ENCODE measurements around the gene KIAA0319L.
"Not testable (repeated sequence)": the region's sequence is repeated elsewhere in the genome, so short reads cannot be mapped to it uniquely, and the experiment has no call there.

The KIAA0319L gene

GRCh38 chr1:35581621-35582020 is 24.4 kb upstream of the KIAA0319L start:
- not testable (repeated sequence) for DNase-seq (ENCODE audit: low spot score)

DNA sequence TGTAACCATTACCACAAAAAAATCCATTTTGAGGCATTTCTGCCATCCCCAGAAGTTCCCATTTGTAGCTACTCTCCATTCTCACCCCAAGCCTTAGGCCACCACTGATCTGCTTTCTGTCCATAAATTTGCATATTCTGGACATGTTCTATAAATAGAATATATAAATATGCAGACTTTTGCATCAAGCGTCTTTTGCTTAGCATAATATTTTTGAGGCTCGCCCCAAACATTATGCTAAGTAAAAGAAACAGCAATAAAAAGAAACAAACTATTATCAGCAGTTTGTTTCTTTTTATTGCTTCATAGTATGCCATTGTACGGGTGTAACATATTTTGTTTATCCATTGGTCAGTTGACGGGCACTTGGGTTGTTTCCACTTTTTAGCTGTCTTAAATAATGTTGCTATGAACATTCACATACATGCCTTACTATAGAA is 23.8 kb upstream of the KIAA0319L start:
- DNase-seq (ENCODE audit: low spot score) = no peak

GRCh38 chr1:35577071-35577998 is 20.1 kb upstream of the KIAA0319L start:
- DNase-seq (ENCODE audit: low spot score) = no peak

DNA sequence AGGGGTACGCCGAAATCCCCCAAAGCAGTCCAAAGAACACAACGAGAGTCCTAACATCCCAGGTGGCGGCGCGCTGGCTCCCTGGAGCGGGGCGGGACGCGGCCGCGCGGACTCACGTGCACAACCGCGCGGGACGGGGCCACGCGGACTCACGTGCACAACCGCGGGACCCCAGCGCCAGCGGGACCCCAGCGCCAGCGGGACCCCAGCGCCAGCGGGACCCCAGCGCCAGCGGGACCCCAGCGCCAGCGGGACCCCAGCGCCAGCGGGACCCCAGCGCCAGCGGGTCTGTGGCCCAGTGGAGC is 19.5 kb upstream of the KIAA0319L start:
- DNase-seq (ENCODE audit: low spot score) = not testable (repeated sequence)

- no peak for DNase-seq (ENCODE audit: low spot score)
Observed at GRCh38 chr1:35576061-35576765, 19.0 kb upstream of the KIAA0319L start.

DNA sequence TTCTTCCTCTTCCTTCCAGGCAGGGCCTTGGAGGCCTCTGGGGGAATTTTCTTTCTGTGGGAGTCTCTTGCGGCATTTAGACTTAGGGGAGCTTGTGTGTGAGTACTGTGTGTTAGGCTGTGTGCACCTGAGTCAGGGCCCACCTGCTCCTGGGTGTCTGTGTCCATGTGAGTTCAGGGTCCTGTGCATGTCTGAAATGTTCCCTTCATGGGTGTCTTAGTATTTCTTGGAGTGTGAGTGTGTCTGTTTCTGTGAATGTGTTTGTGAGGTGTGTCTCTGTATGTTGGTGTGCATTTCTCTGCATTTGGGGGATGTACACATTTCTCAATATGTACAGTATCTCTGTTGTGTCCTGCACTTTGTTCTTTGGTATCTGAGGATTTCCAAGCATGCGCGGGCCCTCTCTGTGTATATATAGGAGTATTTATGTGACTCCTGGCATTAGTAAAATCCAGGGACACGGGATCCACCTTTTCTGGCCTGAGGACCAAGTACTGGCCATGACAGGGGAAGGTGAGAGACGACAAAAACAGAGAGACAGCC is 18.3 kb upstream of the KIAA0319L start:
- no peak for DNase-seq (ENCODE audit: low spot score)

DNA sequence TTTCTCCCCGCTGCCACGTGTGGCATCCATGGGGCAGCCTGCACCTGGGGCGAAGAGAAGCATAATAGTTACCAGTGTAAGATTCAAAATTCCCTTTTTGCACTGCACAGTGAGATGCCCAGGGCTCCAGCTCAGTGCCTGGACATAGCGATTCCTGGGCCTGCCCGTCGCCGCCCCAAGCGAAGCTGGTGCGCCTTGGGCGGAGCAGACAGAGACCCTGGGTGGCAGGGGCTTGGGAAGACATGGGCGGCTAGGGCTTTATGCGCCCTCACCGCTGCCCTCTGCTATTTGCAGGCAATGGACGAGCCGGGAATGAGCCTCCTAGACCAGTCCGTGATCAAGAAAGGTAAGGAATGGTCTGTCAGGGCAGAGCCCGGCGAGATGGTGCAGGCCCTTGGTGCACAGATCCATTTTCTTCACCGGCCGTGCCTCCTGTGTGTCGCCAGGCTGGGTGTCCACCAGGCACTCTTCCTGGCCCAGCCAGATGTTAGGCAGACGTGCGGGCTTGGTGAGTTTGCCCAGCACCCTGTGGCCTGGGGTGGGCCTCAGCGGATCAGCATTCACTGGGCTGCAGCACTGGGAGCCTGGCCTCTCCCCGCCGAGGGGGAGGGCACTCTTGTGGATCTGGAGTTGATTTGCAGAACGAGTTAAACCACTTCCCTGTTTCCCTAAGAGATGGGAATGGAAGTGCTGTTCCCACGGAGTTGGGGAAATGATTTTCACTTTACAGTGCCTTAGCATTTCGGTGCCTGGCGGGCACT is 17.6 kb upstream of the KIAA0319L start:
- DNase-seq (ENCODE audit: low spot score) = no peak

GRCh38 chr1:35574125-35574654 is 17.0 kb upstream of the KIAA0319L start:
- no peak for DNase-seq (ENCODE audit: low spot score)

- peak; percentile 47 for DNase-seq (ENCODE audit: low spot score)
Observed at GRCh38 chr1:35573198-35574124, 16.3 kb upstream of the KIAA0319L start, which contains the start of gene TFAP2E. TSS of gene TFAP2E (plus strand) at chr1:35573314. CDS start at chr1:35573578, 264 bp downstream.

DNA sequence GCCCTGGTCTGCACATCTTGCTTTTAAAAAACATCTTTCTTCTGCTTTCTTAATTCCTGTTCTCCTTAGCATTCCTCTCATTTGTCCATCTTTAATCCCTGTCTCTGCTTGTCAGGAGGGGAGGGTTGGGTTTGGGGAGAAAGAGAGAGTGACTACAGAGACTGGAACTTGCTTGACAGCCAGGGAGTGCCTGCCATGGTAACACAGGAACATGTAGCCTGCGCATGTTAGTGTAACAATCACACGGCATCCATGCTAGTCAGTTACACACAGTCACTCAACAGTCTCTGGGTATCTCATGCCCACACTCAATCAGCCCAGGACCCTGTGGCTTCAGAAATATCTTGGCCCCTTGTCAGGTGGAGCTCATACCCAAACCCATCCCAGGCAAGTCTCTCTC is 15.1 kb upstream of the KIAA0319L start:
- no peak for DNase-seq (ENCODE audit: low spot score)

GRCh38 chr1:35571263-35571662 is 14.1 kb upstream of the KIAA0319L start:
- DNase-seq (ENCODE audit: low spot score) = no peak

DNA sequence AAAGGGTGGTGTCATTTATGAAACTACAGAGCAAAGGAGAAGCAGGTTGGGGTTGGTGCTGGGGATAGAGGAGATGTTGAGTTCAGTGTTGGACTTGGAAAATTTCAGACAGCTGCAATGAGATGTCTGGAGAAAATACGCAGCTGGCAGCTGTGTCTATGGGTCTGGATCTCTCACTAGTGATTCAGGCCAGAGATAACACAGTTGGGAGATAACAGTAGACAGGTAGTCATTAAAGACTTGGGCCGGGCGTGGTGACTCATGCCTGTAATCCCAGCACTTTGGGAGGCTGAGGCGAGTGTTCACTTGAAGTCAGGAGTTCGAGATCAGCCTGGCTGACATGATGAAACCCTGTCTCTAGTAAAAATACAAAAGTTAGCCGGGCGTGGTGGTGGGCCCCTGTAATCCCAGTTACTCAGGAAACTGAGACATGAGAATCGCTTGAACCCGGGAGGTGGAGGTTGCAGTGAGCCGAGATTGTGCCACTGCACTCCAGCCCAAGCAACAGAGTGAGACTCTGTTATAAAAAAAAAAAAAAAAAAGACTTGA is 13.5 kb upstream of the KIAA0319L start:
- no peak for DNase-seq (ENCODE audit: low spot score)

DNA sequence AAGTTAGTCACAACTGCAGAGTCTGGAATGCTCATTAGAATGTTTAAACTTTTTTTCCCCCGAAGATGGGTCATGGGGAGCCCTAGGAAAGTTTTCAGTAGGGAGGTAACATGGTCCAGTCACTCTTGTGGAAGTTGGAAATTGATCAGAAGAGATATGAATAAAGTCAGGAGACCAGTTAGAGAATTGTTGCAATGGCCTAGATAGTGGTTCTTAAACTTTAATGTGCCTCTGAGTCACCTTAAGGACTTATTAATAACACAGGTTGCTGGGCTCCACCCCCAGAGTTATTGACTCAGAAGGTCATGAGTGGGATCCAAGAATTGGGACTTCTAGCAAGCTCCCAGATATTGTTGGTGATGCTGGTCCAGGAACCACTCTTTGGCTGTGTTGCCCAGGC is 12.7 kb upstream of the KIAA0319L start:
- no peak for DNase-seq (ENCODE audit: low spot score)

DNA sequence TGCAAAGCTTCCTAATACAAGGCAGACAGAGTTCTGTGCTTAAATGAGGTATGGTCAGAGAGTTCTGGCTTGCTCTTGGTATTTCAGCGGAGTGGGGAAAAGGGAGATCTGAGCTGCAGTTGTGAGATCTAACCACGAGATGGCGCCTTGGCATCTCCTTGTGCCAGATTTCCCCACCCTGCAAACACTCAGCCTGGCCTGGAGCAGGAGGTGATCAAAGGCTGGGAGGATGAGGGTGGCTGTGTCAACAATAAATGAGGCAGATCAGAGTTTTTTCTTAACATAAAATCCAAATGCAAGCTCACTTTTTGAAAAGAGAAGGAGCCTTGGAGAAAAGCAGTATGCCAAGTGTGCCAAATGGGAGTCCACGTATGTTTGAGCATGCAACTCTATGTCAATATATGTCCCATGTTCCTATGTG is 11.8 kb upstream of the KIAA0319L start:
- DNase-seq (ENCODE audit: low spot score) = peak; percentile 82

GRCh38 chr1:35567947-35568558 is 10.8 kb upstream of the KIAA0319L start:
- DNase-seq (ENCODE audit: low spot score) = no peak

GRCh38 chr1:35565742-35566133 is 8.5 kb upstream of the KIAA0319L start:
- no peak for DNase-seq (ENCODE audit: low spot score)

DNA sequence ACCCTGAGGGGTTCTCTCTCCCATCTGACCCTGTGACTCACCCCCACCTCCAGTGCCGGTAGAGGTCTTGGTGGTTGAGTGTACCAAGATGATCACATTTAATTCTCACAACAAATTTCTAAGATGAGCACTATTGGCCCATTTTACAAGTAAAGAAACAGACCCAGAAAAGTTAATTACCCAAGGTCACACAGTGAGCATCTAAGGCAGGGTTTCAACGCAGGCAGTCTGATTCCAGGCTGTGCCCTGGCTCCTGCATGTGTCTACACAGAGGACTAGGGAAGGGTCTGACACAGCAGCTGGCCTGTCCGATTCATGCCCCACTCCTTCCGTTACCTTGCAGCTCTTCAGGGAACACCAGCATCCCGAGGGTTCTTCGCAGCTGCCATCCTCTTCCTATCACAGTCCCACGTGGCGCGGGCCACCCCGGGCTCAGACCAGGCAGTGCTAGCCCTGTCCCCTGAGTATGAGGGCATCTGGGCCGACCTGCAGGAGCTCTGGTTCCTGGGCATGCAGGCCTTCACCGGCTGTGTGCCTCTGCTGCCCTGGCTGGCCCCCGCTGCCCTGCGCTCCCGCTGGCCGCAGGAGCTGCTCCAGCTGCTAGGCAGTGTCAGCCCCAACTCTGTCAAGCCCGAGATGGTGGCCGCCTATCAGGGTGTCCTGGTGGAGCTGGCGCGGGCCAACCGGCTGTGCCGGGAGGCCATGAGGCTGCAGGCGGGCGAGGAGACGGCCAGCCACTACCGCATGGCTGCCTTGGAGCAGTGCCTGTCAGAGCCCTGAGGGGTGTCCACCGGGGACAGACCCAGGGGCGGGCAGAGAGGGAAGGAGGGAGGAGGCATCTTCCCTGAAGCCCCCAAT is 7.9 kb upstream of the KIAA0319L start:
- DNase-seq (ENCODE audit: low spot score) = no peak

- DNase-seq (ENCODE audit: low spot score) = peak; percentile 72
Observed at GRCh38 chr1:35564037-35564883, 7.1 kb upstream of the KIAA0319L start.

All from pons (tissue), 1 donor.